Measurements from ENCODE around the gene HES5. TPM values are rescaled to one million over a fixed set of nuclear protein-coding genes. Genes with fewer than 3 reads are reported as not detected.

Gene HES5
- polyA plus RNA-seq (2012; rRNA removed) = 0.03 and 0.05 TPM in 2 replicates
- polyA plus RNA-seq (2012; cell fraction: cytosol; rRNA removed) = 0.06 TPM in 1 of 2 replicates, not detected in the other
- polyA plus RNA-seq (2012; cell fraction: nucleus; rRNA removed) = 0.14 and 0.20 TPM in 2 replicates

DNA sequence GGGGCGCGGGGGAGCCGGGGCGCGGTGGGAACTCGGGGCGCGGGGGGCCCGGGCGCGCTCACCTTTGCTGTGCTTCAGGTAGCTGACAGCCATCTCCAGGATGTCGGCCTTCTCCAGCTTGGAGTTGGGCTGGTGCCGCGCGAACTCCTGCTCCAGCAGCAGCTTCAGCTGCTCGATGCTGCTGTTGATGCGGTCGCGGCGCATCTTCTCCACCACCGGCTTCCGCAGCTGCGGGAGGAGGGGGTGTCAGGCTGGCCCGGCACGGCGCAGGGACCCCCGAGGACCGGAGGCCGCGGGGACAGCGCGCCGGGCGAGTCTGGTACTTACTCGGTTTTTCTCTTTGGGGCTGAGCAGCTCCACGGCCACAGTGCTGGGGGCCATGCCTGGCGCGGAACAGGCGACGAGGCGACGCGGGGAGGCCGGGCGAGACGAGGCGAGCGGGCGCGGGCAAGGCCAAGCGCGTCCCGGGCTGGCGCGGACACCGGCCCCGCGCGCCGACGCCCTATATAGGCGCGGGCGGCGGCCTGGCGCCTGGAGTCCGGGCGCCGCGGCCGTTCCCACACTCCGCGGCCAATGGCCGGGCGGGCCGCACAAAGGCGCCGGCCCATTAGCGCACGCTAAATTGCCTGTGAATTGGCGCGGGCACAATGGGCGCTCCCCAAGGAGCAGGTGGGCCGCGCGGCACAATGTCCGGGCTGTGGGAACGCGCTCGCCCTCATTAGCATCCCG is at the start of gene HES5:
Gene HES5, minus strand, starts transcription at position 480 of the 729 bp plus-strand sequence. Its CDS starts 99 bp downstream, at position 381.
- WGBS (ENCODE audit: low lambda C conversion rate) = 21% methylated on average over 15 of the region's 91 CpGs
- TF ChIP-seq POLR2AphosphoS5 (IDR thresholded peaks at IDR 0.05; ENCODE audit: low read depth, low read length) = no peak
- TF ChIP-seq CHD2 (IDR thresholded peaks at IDR 0.05; ENCODE audit: low read length, partially characterized antibody) = no peak
- TF ChIP-seq IRF3 (IDR thresholded peaks at IDR 0.05; ENCODE audit: low read depth, low read length) = no peak
- TF ChIP-seq EP300 (IDR thresholded peaks at IDR 0.05; ENCODE audit: borderline replicate concordance in 1 of 2, low read depth in 1 of 2, low read length in 1 of 2) = no peak
- no peak for TF ChIP-seq EZH2phosphoT487 (IDR thresholded peaks at IDR 0.05; ENCODE audit: borderline replicate concordance, low read depth)
- TF ChIP-seq FOXJ3 (CRISPR knock-in tag; IDR thresholded peaks at IDR 0.05) = no peak
- no peak for TF ChIP-seq YY1 (IDR thresholded peaks at IDR 0.05; ENCODE audit: low read depth)
- no peak for TF ChIP-seq FOSL2 (IDR thresholded peaks at IDR 0.05; ENCODE audit: borderline replicate concordance, low read depth)
- no peak for TF ChIP-seq RAD21 (IDR thresholded peaks at IDR 0.05; ENCODE audit: low read length)
- TF ChIP-seq, protein P1, sequence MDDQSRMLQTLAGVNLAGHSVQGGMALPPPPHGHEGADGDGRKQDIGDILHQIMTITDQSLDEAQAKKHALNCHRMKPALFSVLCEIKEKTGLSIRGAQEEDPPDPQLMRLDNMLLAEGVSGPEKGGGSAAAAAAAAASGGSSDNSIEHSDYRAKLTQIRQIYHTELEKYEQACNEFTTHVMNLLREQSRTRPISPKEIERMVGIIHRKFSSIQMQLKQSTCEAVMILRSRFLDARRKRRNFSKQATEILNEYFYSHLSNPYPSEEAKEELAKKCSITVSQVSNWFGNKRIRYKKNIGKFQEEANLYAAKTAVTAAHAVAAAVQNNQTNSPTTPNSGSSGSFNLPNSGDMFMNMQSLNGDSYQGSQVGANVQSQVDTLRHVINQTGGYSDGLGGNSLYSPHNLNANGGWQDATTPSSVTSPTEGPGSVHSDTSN (IDR thresholded peaks at IDR 0.05) = no peak
- TF ChIP-seq, protein P2, sequence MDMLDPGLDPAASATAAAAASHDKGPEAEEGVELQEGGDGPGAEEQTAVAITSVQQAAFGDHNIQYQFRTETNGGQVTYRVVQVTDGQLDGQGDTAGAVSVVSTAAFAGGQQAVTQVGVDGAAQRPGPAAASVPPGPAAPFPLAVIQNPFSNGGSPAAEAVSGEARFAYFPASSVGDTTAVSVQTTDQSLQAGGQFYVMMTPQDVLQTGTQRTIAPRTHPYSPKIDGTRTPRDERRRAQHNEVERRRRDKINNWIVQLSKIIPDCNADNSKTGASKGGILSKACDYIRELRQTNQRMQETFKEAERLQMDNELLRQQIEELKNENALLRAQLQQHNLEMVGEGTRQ (IDR thresholded peaks at IDR 0.05; ENCODE audit: borderline replicate concordance, low read depth, low read length) = no peak
- no peak for TF ChIP-seq RCOR1 (IDR thresholded peaks at IDR 0.05; ENCODE audit: low read length)
- TF ChIP-seq, protein P3, sequence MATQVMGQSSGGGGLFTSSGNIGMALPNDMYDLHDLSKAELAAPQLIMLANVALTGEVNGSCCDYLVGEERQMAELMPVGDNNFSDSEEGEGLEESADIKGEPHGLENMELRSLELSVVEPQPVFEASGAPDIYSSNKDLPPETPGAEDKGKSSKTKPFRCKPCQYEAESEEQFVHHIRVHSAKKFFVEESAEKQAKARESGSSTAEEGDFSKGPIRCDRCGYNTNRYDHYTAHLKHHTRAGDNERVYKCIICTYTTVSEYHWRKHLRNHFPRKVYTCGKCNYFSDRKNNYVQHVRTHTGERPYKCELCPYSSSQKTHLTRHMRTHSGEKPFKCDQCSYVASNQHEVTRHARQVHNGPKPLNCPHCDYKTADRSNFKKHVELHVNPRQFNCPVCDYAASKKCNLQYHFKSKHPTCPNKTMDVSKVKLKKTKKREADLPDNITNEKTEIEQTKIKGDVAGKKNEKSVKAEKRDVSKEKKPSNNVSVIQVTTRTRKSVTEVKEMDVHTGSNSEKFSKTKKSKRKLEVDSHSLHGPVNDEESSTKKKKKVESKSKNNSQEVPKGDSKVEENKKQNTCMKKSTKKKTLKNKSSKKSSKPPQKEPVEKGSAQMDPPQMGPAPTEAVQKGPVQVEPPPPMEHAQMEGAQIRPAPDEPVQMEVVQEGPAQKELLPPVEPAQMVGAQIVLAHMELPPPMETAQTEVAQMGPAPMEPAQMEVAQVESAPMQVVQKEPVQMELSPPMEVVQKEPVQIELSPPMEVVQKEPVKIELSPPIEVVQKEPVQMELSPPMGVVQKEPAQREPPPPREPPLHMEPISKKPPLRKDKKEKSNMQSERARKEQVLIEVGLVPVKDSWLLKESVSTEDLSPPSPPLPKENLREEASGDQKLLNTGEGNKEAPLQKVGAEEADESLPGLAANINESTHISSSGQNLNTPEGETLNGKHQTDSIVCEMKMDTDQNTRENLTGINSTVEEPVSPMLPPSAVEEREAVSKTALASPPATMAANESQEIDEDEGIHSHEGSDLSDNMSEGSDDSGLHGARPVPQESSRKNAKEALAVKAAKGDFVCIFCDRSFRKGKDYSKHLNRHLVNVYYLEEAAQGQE (IDR thresholded peaks at IDR 0.05; ENCODE audit: low read depth, low read length) = no peak
- TF ChIP-seq RFX5 (IDR thresholded peaks at IDR 0.05; ENCODE audit: low read length) = no peak
- no peak for TF ChIP-seq GATA2 (CRISPR knock-in tag; IDR thresholded peaks at IDR 0.05)
- no peak for TF ChIP-seq TAF1 (IDR thresholded peaks at IDR 0.05; ENCODE audit: borderline replicate concordance, low read depth, low read length)
- TF ChIP-seq NRF1 (IDR thresholded peaks at IDR 0.05; ENCODE audit: low read depth, low read length) = no peak
- TF ChIP-seq NFIC (IDR thresholded peaks at IDR 0.05; ENCODE audit: borderline replicate concordance) = no peak
- no peak for TF ChIP-seq SMC3 (IDR thresholded peaks at IDR 0.05; ENCODE audit: low read depth, low read length)
- peak; percentile 73 for DNase-seq
- no peak within 1 kb of the TSS for H3K9ac ChIP-seq
- no peak within 1 kb of the TSS for H3K27ac ChIP-seq (ENCODE audit: low read depth in 2 of 2, low read length in 1 of 2)
- no peaks in the 10 kb centered on the region for H3K9me3 ChIP-seq
- H3K4me1 ChIP-seq (ENCODE audit: control insufficient read depth in 1 of 2, insufficient read depth in 2 of 2, low read depth in 1 of 2, low read length in 1 of 2) = peaks cover 0 to 37% of the 10 kb centered on the region in 2 experiments; a peak in 3 of 4 replicates
- H3K27me3 ChIP-seq (ENCODE audit: insufficient read depth) = peaks cover 6% of the 10 kb centered on the region; the same call in 1 of the 2 replicates
- H3K4me2 ChIP-seq = no peak within 1 kb of the TSS
- peak within 1 kb of the TSS in 1 of 2 experiments; percentile 12; a peak in 1 of 4 replicates for H3K4me3 ChIP-seq (ENCODE audit: low read depth in 2 of 2, low read length in 1 of 2)
- H2AFZ ChIP-seq (ENCODE audit: low read depth) = no peak within 1 kb of the TSS
- no peaks in the 10 kb centered on the region for H3K36me3 ChIP-seq (replicated peaks in 1 of 2; ENCODE audit: control insufficient read depth in 1 of 2, insufficient read depth in 2 of 2, low read length in 1 of 2)
- H3K79me2 ChIP-seq (ENCODE audit: insufficient read depth) = peaks cover 10% of the 10 kb centered on the region
- POLR2A ChIA-PET = interaction anchor here (0.8 to 1.0 kb wide), 2 partner anchors 13 to 55 kb away, joined by 3 read pairs; no protein-coding TSS in a partner anchor
- no peaks in the 10 kb centered on the region for H3F3A ChIP-seq (replicated peaks; ENCODE audit: insufficient read depth)
- CTCF ChIA-PET = interaction anchor here (1.0 to 7.7 kb wide), 5 partner anchors 14 to 335 kb away, joined by 3 to 35 read pairs (median 7); partner anchors contain the start of gene FAAP20
- H4K20me1 ChIP-seq (ENCODE audit: insufficient read depth) = peaks cover 10% of the 10 kb centered on the region
- H3K9me2 ChIP-seq = no peaks in the 10 kb centered on the region

Measured in SK-N-SH (cell line).